Measurements from ENCODE around the gene PAXX. TPM values are rescaled to one million over a fixed set of nuclear protein-coding genes. Genes with fewer than 3 reads are reported as not detected.

PAXX gene
- total RNA-seq, 1 experiment from 2014 or later: 113 TPM

DNA sequence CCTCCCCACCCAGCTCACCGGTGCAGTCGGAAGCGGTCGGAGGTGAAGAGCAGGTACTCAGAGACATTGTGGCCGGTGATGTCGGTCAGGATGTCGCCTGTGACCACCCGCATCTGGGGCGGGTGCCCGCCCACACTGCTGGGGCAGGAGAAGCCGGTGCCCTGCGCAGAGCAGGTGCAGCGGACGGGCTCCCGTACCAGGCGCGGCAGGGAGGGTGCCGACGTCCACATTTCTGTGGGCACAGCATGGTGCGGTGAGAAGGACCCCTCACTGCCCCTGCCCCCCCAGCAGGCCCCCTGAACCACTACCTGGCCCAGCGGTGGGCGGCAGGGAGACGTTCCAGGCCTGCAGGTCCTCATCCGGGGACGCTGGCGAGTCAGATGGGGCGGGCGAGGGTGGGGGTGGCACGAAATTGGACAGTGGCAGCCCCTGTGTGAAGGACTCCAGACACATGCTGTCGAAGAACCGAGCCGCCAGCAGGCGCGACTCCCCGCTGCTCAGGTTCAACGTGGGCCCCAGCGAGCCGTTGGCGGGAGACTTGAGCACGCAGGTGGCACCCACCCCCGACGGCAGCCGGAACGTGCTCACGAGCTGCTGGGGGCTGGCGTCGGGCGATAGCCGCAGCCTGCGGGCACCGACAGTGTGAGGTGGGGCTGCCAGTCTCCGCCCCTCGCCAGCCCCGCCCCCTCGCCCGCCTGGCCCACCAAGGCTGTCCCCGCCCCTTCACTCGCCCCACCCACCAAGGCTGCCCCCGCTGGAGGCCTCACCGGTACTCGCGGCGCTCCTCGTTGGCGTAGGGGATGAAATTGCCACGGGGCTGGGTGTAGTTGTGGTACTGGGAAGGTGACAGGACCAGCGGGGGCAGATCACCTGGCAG, 20.7 kb downstream of the PAXX start:
- H3K27ac ChIP-seq (ENCODE audit: low read length): no peak overlapping the region
- no peak overlapping the region for H3K9ac ChIP-seq (ENCODE audit: low read length)
- no TSS peak for BruUV-seq (replicated peaks)
- no peaks in the 10 kb centered on the region for H3K79me2 ChIP-seq (ENCODE audit: low read length)
- no peaks in the 10 kb centered on the region for H4K20me1 ChIP-seq (ENCODE audit: low read length)
- no peak overlapping the region for H3K4me3 ChIP-seq (ENCODE audit: low read length)
- no peaks in the 10 kb centered on the region for H3K9me2 ChIP-seq (replicated peaks; ENCODE audit: low read length)
- H3K4me1 ChIP-seq (ENCODE audit: insufficient read depth, low read length): no peaks in the 10 kb centered on the region
- no peak for DNase-seq
- CTCF ChIA-PET: no interaction called here
- POLR2A ChIA-PET (ENCODE audit: unreplicated experiment): no interaction called here
- no peak overlapping the region for H3K4me2 ChIP-seq (ENCODE audit: low read length)
- intact Hi-C loops (cut with micrococcal nuclease): no loop called here
- no peaks in the 10 kb centered on the region for H3K27me3 ChIP-seq (ENCODE audit: low read length)
- no peak overlapping the region for H2AFZ ChIP-seq (ENCODE audit: low read length)
- no peaks in the 10 kb centered on the region for H3K36me3 ChIP-seq (ENCODE audit: low read depth, low read length)
- TF ChIP-seq EZH2phosphoT487 (IDR thresholded peaks at IDR 0.05; ENCODE audit: borderline replicate concordance, low read length): no peak
- TF ChIP-seq, protein P1, sequence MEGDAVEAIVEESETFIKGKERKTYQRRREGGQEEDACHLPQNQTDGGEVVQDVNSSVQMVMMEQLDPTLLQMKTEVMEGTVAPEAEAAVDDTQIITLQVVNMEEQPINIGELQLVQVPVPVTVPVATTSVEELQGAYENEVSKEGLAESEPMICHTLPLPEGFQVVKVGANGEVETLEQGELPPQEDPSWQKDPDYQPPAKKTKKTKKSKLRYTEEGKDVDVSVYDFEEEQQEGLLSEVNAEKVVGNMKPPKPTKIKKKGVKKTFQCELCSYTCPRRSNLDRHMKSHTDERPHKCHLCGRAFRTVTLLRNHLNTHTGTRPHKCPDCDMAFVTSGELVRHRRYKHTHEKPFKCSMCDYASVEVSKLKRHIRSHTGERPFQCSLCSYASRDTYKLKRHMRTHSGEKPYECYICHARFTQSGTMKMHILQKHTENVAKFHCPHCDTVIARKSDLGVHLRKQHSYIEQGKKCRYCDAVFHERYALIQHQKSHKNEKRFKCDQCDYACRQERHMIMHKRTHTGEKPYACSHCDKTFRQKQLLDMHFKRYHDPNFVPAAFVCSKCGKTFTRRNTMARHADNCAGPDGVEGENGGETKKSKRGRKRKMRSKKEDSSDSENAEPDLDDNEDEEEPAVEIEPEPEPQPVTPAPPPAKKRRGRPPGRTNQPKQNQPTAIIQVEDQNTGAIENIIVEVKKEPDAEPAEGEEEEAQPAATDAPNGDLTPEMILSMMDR (conservative IDR thresholded peaks at IDR 0.05; ENCODE audit: low read depth, low read length): no peak
- TF ChIP-seq EZH2 (IDR thresholded peaks at IDR 0.05; ENCODE audit: low read length, unreplicated experiment): no peak
- H3K9me3 ChIP-seq (ENCODE audit: low read length): no peaks in the 10 kb centered on the region
- H3F3A ChIP-seq (ENCODE audit: low read length, unreplicated experiment): no peaks in the 10 kb centered on the region
- no peak for ATAC-seq

DNA sequence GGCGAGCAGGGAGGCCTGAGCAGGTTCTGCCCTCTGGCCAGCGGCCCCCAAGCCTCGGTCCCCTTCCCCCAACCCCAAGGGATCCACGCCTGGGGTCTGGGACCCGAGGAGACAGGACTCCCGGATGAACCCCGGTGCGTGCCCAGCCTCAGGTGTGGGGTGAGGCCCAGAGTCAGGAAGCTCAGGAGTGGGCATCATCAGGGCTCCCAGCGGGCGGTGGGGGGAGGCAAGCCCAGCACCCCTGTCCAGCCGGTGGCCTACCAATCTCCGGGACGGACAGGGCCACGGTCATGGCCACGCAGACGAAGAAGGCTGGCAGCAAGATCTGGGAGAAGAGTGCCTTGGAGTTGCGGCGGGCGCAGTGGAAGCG, 21.3 kb downstream of the PAXX start:
- no TSS peak for BruUV-seq (replicated peaks)

More for the DNA sequence above, 21.3 kb downstream of the PAXX start:
- H3K36me3 ChIP-seq (ENCODE audit: low read depth, low read length): no peaks in the 10 kb centered on the region
- H3F3A ChIP-seq (ENCODE audit: low read length, unreplicated experiment): no peaks in the 10 kb centered on the region
- no peaks in the 10 kb centered on the region for H3K9me3 ChIP-seq (ENCODE audit: low read length)
- H3K4me2 ChIP-seq (ENCODE audit: low read length): no peak overlapping the region
- ChIA-PET POLR2A (ENCODE audit: unreplicated experiment) (no interaction called here), CTCF (no interaction called here)
- H3K79me2 ChIP-seq (ENCODE audit: low read length): no peaks in the 10 kb centered on the region
- intact Hi-C loops (cut with micrococcal nuclease): no loop called here
- H3K4me1 ChIP-seq (ENCODE audit: insufficient read depth, low read length): no peaks in the 10 kb centered on the region
- H3K9ac ChIP-seq (ENCODE audit: low read length): no peak overlapping the region
- H3K4me3 ChIP-seq (ENCODE audit: low read length): no peak overlapping the region
- no peaks in the 10 kb centered on the region for H4K20me1 ChIP-seq (ENCODE audit: low read length)
- no peaks in the 10 kb centered on the region for H3K27me3 ChIP-seq (ENCODE audit: low read length)
- H3K27ac ChIP-seq (ENCODE audit: low read length): no peak overlapping the region
- TF ChIP-seq, protein P1 (conservative IDR thresholded peaks at IDR 0.05; ENCODE audit: low read depth, low read length): no peak
- TF ChIP-seq EZH2 (IDR thresholded peaks at IDR 0.05; ENCODE audit: low read length, unreplicated experiment): no peak
- no peak for TF ChIP-seq EZH2phosphoT487 (IDR thresholded peaks at IDR 0.05; ENCODE audit: borderline replicate concordance, low read length)
- DNase-seq: no peak
- H3K9me2 ChIP-seq (replicated peaks; ENCODE audit: low read length): no peaks in the 10 kb centered on the region
- no peak for ATAC-seq
- H2AFZ ChIP-seq (ENCODE audit: low read length): no peak overlapping the region
